ENCODE results near the gene MRPL10.

- TF ChIP-seq CTCF (conservative IDR thresholded peaks at IDR 0.05; ENCODE audit: low read length) (no peak), EZH2phosphoT487 (IDR thresholded peaks at IDR 0.05; ENCODE audit: borderline replicate concordance) (no peak)
Measured at GRCh38 chr17:47829870-47830269, 1.5 kb downstream of the MRPL10 start.

Data from Loucy (cell line).